ENCODE measurements around the gene BAIAP2L1.

BAIAP2L1 gene

DNA sequence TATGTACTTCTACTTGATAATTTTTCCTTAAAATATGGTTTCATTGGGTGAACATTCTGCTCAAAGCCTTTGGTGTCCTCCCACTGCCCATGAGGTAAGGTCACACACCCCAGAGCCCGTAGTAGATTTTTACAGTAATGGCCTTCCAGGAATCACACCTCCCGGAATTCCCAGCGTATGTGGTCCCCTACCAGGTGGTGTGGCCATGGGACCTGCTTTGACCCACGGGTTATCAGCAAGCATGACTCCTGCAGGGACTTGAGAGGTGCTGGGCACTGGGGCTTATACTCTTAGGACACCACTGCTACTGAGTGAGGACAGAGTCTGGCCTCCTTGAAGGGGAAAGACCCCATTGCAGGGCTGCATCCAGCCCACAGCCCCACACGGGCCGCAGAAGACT is 42.2 kb downstream of the BAIAP2L1 start:
- no peak for DNase-seq (ENCODE audit: low read depth)
- H3K4me3 ChIP-seq (ENCODE audit: control insufficient read depth, low read depth, low read length), result no peak overlapping the region
- TF ChIP-seq, protein P1, sequence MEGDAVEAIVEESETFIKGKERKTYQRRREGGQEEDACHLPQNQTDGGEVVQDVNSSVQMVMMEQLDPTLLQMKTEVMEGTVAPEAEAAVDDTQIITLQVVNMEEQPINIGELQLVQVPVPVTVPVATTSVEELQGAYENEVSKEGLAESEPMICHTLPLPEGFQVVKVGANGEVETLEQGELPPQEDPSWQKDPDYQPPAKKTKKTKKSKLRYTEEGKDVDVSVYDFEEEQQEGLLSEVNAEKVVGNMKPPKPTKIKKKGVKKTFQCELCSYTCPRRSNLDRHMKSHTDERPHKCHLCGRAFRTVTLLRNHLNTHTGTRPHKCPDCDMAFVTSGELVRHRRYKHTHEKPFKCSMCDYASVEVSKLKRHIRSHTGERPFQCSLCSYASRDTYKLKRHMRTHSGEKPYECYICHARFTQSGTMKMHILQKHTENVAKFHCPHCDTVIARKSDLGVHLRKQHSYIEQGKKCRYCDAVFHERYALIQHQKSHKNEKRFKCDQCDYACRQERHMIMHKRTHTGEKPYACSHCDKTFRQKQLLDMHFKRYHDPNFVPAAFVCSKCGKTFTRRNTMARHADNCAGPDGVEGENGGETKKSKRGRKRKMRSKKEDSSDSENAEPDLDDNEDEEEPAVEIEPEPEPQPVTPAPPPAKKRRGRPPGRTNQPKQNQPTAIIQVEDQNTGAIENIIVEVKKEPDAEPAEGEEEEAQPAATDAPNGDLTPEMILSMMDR (conservative IDR thresholded peaks at IDR 0.05; ENCODE audit: control insufficient read depth, insufficient read depth, low read depth, low read length), result no peak

DNA sequence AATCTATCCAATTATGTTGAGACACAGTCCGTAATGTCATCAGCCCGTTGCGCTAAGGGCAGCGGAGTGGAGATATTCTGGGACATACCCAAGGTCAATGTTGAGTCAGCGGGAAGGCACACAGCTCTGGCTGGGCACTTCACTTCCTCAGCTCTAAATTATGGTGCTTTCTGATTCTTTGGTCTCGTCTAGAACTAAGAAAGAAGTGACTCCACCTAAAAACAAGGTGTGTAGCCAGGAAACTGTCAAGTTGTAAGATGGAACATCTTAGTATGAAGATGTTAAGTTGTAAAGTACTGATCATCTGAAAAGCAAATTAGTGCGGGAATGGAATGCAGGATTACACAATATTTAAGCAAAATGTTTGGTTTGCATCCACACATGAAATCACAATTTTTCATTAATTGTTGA is 43.1 kb downstream of the BAIAP2L1 start:
- DNase-seq (ENCODE audit: low read depth), result peak; percentile 72
- H3K4me3 ChIP-seq (ENCODE audit: control insufficient read depth, low read depth, low read length), result no peak overlapping the region
- TF ChIP-seq, protein P1 (conservative IDR thresholded peaks at IDR 0.05; ENCODE audit: control insufficient read depth, insufficient read depth, low read depth, low read length), result no peak

DNA sequence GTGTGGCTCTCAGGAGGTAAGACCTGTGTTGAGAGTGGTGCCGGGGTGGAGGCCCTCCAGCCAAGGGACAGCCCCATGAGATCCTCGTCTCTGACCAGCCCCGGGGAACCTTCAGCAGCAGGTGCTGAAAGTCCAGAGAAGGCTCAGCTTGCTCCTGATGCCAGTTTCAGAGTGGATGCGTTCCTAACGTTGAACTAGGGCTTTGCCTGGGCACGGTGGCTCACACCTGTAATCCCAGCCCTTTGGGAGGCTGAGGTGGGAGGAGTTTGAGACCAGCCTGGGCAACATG is 45.7 kb downstream of the BAIAP2L1 start:
- no peak overlapping the region for H3K4me3 ChIP-seq (ENCODE audit: control insufficient read depth, low read depth, low read length)
- DNase-seq (ENCODE audit: low read depth), result no peak
- TF ChIP-seq, protein P1 (conservative IDR thresholded peaks at IDR 0.05; ENCODE audit: control insufficient read depth, insufficient read depth, low read depth, low read length), result no peak

DNA sequence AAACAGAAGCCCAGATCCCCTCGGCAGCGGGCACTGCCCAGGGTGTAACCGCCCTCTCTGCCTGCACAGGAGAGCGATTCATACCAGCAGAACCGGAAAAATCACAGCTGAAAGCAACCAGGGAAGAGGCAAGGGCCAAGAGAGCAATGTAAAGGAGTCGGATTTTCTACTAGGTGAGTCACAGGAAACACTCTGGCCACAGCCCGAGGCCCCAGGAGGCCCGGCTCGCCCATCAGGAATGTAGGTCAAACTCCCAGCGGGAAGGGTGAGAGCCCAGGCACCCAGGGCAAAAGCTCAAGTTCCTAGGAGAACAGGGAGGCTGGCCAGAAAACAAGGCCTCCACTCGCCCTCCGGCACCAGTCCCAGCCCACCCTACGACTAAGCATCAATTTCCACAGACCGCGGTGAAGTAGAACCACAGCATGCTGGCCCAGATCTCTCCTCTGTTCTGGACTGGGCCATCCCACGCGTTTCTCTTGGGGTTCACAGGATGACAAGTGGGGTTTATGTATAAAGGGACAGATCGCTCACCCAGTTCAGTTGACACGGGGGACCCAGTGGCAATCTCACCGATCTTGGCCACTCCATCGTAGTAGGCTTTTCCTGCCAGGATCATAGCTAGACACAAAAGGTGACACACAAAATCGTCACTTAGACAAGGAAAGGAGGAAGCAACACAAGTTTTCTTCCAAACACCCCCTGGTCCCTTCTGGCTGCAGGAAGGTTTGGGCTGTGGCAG is 46.2 kb downstream of the BAIAP2L1 start:
- peak; percentile 76 for DNase-seq (ENCODE audit: low read depth)
- H3K4me3 ChIP-seq (ENCODE audit: control insufficient read depth, low read depth, low read length), result no peak overlapping the region
- TF ChIP-seq, protein P1 (conservative IDR thresholded peaks at IDR 0.05; ENCODE audit: control insufficient read depth, insufficient read depth, low read depth, low read length), result no peak

DNA sequence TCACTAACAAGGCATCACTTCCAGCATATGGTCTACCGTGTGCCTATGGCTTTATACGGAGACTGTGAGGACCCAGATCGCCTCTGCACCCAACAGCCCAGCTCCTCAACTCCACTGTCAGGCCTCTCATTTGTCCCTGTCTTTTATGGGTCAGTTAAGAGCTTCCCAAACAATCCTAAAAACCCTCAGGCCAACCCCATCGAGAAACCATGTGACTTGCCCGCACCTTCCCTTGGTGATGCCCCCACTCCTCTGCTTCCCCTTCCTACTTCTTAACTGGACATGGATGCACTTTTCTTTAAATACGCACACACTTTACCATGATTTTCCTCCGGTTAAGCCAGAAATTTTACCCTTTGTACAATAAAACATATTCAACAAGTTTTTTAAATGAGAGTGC is 46.8 kb downstream of the BAIAP2L1 start:
- TF ChIP-seq, protein P1 (conservative IDR thresholded peaks at IDR 0.05; ENCODE audit: control insufficient read depth, insufficient read depth, low read depth, low read length), result no peak
- DNase-seq (ENCODE audit: low read depth), result no peak
- H3K4me3 ChIP-seq (ENCODE audit: control insufficient read depth, low read depth, low read length), result no peak overlapping the region

DNA sequence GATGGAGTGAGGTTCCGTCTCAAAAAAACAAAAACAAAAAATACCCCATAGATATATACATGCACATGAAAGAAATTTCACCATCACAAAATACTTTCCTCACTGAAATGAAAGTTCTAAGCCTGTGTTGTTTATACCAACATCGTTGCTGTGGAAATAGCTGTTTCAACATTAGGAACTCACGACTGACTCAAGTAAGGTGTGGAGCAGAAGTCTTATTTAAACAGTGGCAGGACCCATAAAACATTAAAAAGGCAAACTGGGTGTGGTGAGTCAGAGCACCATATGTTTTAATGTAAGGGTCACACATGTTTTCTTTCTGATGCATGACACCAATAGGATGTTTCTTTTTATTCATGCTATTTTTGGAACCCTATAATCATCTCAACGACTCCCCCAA is 48.3 kb downstream of the BAIAP2L1 start:
- DNase-seq (ENCODE audit: low read depth), result peak; percentile 88
- no peak overlapping the region for H3K4me3 ChIP-seq (ENCODE audit: control insufficient read depth, low read depth, low read length)
- TF ChIP-seq, protein P1 (conservative IDR thresholded peaks at IDR 0.05; ENCODE audit: control insufficient read depth, insufficient read depth, low read depth, low read length), result no peak

DNA sequence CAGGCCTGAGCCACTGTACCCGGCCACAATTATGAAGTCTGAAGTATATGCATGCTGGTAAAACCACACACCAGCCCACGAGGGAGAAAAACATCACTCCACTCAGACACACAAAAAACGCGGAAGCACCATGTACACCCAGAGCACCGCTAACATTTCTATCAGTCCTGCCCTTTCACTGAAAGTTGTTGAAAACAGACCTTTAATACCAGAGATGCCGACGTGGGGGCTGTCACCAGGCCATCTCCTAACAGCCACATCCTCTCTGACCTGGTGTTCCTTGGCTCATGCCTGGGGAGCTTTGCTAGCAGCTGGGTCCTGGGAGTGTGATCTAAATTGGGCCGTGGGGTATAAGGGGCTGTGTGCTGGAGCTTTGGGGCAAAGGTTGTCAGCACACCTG is 49.8 kb downstream of the BAIAP2L1 start:
- no peak for DNase-seq (ENCODE audit: low read depth)
- TF ChIP-seq, protein P1 (conservative IDR thresholded peaks at IDR 0.05; ENCODE audit: control insufficient read depth, insufficient read depth, low read depth, low read length), result no peak
- H3K4me3 ChIP-seq (ENCODE audit: control insufficient read depth, low read depth, low read length), result no peak overlapping the region

Data from fibroblast of mammary gland (primary cell).